T-helper 22 cell (primary cell): ENCODE results near the gene PDGFRA.

ENCODE experiments used
- DNase-seq: peaks from one replicate; pipeline ENCODE4 v3.0.0-alpha.2; 2020; ENCODE audit warnings: low read depth

PDGFRA gene

GRCh38 chr4:54228961-54229501 is at the start of gene PDGFRA:
Gene PDGFRA, plus strand, starts transcription at chr4:54229293. Its CDS starts 29,476 bp downstream, at chr4:54258769.
- no peak for DNase-seq

GRCh38 chr4:54184581-54184980 is 44.5 kb upstream of the PDGFRA start:
- no peak for DNase-seq

- DNase-seq: no peak
Observed at GRCh38 chr4:54185044-54185780, 43.9 kb upstream of the PDGFRA start.

GRCh38 chr4:54185866-54186265 is 43.2 kb upstream of the PDGFRA start:
- no peak for DNase-seq

- DNase-seq: no peak
Observed at GRCh38 chr4:54186371-54186770, 42.7 kb upstream of the PDGFRA start.

- DNase-seq: no peak
Observed at GRCh38 chr4:54187148-54187547, 41.9 kb upstream of the PDGFRA start.

- no peak for DNase-seq
Observed at GRCh38 chr4:54189140-54189539, 40.0 kb upstream of the PDGFRA start.

- DNase-seq: no peak
Observed at GRCh38 chr4:54192811-54193210, 36.3 kb upstream of the PDGFRA start.

- no peak for DNase-seq
Observed at GRCh38 chr4:54197926-54198325, 31.2 kb upstream of the PDGFRA start.

GRCh38 chr4:54199919-54200318 is 29.2 kb upstream of the PDGFRA start:
- no peak for DNase-seq

GRCh38 chr4:54209617-54210016 is 19.5 kb upstream of the PDGFRA start:
- DNase-seq: no peak

- DNase-seq: no peak
Observed at GRCh38 chr4:54213001-54213400, 16.1 kb upstream of the PDGFRA start.

GRCh38 chr4:54213761-54214160 is 15.3 kb upstream of the PDGFRA start:
- no peak for DNase-seq

- DNase-seq: no peak
Observed at GRCh38 chr4:54215379-54216077, 13.6 kb upstream of the PDGFRA start.

- DNase-seq: no peak
Observed at GRCh38 chr4:54217642-54218495, 11.2 kb upstream of the PDGFRA start.

GRCh38 chr4:54218736-54219135 is 10.4 kb upstream of the PDGFRA start:
- no peak for DNase-seq

GRCh38 chr4:54224996-54225597 is 4.0 kb upstream of the PDGFRA start:
- DNase-seq: no peak

GRCh38 chr4:54225598-54226403 is 3.3 kb upstream of the PDGFRA start:
- no peak for DNase-seq

GRCh38 chr4:54226404-54227255 is 2.5 kb upstream of the PDGFRA start:
- no peak for DNase-seq
